GM23248 (cell line): ENCODE measurements around the gene DOCK6. TPM values are rescaled to one million over a fixed set of nuclear protein-coding genes. Genes with fewer than 3 reads are reported as not detected.

Source experiments
- DNase-seq: peaks from one replicate; pipeline ENCODE4 v3.0.0-alpha.2; 2015
- H2AFZ ChIP-seq: fragments of 200-600 bp; sonication (generic); 2 replicates; pipeline ENCODE4 v1.6.1; 2016; ENCODE audit warnings: antibody characterized with exemption
- H3F3A ChIP-seq: fragments of 200-600 bp; sonication (generic); 2 replicates; pipeline ENCODE4 v1.6.1; 2016; ENCODE audit warnings: mild to moderate bottlenecking, antibody characterized with exemption, mixed run types; ENCODE audit not compliant: insufficient read depth
- H3K27ac ChIP-seq: fragments of 200-600 bp; sonication (generic); 2 replicates; pipeline ENCODE4 v1.5.1; 2016; ENCODE audit warnings: mild to moderate bottlenecking
- H3K27me3 ChIP-seq: fragments of 200-600 bp; sonication (generic); replicated peaks from 2 replicates; pipeline ENCODE4 v1.6.1; 2016; ENCODE audit warnings: mild to moderate bottlenecking; ENCODE audit not compliant: insufficient read depth
- H3K36me3 ChIP-seq: fragments of 200-600 bp; sonication (generic); 2 replicates; pipeline ENCODE4 v1.6.1; 2016; ENCODE audit warnings: low read depth, mild to moderate bottlenecking
- H3K4me1 ChIP-seq: fragments of 200-600 bp; sonication (generic); 2 replicates; pipeline ENCODE4 v1.6.1; 2016; ENCODE audit warnings: mild to moderate bottlenecking; ENCODE audit not compliant: insufficient read depth
- H3K4me2 ChIP-seq: fragments of 200-600 bp; sonication (generic); one replicate; pipeline ENCODE4 v1.6.1; 2016; ENCODE audit warnings: mild to moderate bottlenecking; ENCODE audit not compliant: unreplicated experiment
- H3K4me3 ChIP-seq: fragments of 200-600 bp; sonication (generic); 2 replicates; pipeline ENCODE4 v1.5.1; 2016; ENCODE audit warnings: mild to moderate bottlenecking
- H3K79me2 ChIP-seq: fragments of 200-600 bp; sonication (generic); 2 replicates; pipeline ENCODE4 v1.6.1; 2016; ENCODE audit warnings: mild to moderate bottlenecking; ENCODE audit not compliant: insufficient read depth
- H3K9ac ChIP-seq: fragments of 200-600 bp; sonication (generic); 2 replicates; pipeline ENCODE4 v1.6.1; 2016; ENCODE audit warnings: mild to moderate bottlenecking
- H3K9me2 ChIP-seq: fragments of 200-600 bp; sonication (generic); 2 replicates; pipeline ENCODE4 v1.6.1; 2016; ENCODE audit warnings: mixed run types, mild to moderate bottlenecking, moderate library complexity; ENCODE audit not compliant: insufficient read depth
- H3K9me3 ChIP-seq: fragments of 200-600 bp; sonication (generic); one replicate; pipeline ENCODE4 v1.6.1; 2017; ENCODE audit warnings: low read depth
- H4K20me1 ChIP-seq: fragments of 200-600 bp; sonication (generic); 2 replicates; pipeline ENCODE4 v1.6.0; 2016; ENCODE audit not compliant: insufficient read depth
- EZH2 ChIP-seq: fragments of 200-600 bp; sonication (generic); IDR thresholded peaks from 2 replicates; pipeline ENCODE4 v1.6.1; 2018; ENCODE audit warnings: antibody characterized with exemption, mild to moderate bottlenecking; ENCODE audit not compliant: insufficient read depth, poor library complexity, severe bottlenecking
- EZH2phosphoT487 ChIP-seq: fragments of 200-600 bp; sonication (generic); IDR thresholded peaks from 2 replicates; pipeline ENCODE4 v1.6.1; 2018; ENCODE audit warnings: antibody characterized with exemption, moderate library complexity, mild to moderate bottlenecking, low read depth; ENCODE audit not compliant: insufficient read depth
- WGBS, 2 experiments: methylation state at CpG; one replicate each; pipeline ENCODE4 v1.1.6; 2015 to 2017; ENCODE audit warnings: low lambda C conversion rate in 2 of 2, low coverage in 1 of 2; ENCODE audit errors: missing lambda C conversion rate in 2 of 2; 5-methylcytosine and 5-hydroxymethylcytosine counted together
- in situ Hi-C: fragments of 300-500 bp; cut with MboI; formaldehyde crosslinking; loops from 2 replicates; pipeline ENCODE4 v1.15.0; 2020
- polyA plus RNA-seq: library from polyadenylated mRNA; unstranded; fragments of >200 nt; fragmentation: Nextera tagmentation; extraction: Ambion mirVana; gene quantifications from 2 replicates; pipeline ENCODE4 v1.2.1, GENCODE V29; 2016
- total RNA-seq: library from RNA; depleted of rRNA; stranded (reverse); fragments of >200 nt; shearing (Covaris generic); gene quantifications from 2 replicates; pipeline ENCODE4 v1.2.3, GENCODE V29; 2014

DOCK6 gene
- total and polyA plus RNA-seq, 2 experiments from 2014 or later = 10.7 to 11.8 TPM

DNA sequence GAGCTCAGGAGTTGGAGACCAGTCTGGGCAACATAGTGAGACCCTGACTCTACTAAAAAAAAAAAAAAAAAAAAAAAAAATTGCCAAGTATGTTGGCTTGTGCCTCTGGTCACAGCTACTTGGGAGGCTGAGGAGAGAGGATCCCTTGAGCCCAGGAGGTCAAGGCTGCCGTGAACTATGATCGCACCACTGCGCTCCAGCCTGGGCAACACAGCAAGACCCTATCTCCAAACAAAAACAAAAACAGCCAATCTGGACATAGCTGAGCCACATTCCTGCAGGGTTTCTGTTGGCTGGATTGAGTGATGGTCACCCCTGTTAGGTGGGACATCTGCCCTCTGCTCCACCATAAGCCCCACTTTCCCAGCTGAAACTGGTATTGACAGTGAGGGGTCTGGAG, 36.5 kb downstream of the DOCK6 start:
- H3K27me3 ChIP-seq = no peaks in the 10 kb centered on the region
- no peaks in the 10 kb centered on the region for H3K9me2 ChIP-seq
- no peaks in the 10 kb centered on the region for H3K4me1 ChIP-seq
- H3K27ac ChIP-seq = no peak overlapping the region
- no peaks in the 10 kb centered on the region for H3K9me3 ChIP-seq
- H3F3A ChIP-seq = no peaks in the 10 kb centered on the region
- in situ Hi-C loops = no loop called here
- H3K4me2 ChIP-seq = no peak overlapping the region
- no peak overlapping the region for H3K9ac ChIP-seq
- H3K4me3 ChIP-seq = no peak overlapping the region
- TF ChIP-seq EZH2phosphoT487 (no peak), EZH2 (no peak)
- H4K20me1 ChIP-seq = no peaks in the 10 kb centered on the region
- no peaks in the 10 kb centered on the region for H3K79me2 ChIP-seq
- 96 to 98% methylated on average over 3 of the region's 3 CpGs for WGBS, 2 experiments
- no peak overlapping the region for H2AFZ ChIP-seq
- peaks cover 15% of the 10 kb centered on the region; the same call in 1 of the 2 replicates for H3K36me3 ChIP-seq
- DNase-seq = no peak

DNA sequence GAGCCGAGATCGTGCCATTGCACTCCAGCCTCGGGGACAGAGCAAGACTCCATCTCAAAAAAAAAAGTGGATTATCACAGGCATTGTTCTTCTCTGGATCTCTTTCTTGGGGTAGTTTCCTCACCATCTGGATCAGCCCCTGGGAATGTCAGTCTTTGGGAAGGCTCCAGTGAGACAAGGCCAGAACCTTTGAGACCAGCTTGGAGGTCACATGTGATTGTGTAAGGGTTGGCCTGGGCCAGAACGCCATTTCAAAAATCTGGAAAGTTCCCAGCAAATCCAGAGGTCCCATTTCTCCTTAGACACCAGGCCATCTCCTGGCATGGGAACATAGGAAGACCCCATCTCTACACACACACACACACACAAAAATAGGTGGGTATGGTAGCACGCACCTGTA, 37.2 kb downstream of the DOCK6 start:
- peaks cover 15% of the 10 kb centered on the region; the same call in 1 of the 2 replicates for H3K36me3 ChIP-seq
- H3K79me2 ChIP-seq = no peaks in the 10 kb centered on the region
- H2AFZ ChIP-seq = no peak overlapping the region
- H3K27ac ChIP-seq = no peak overlapping the region
- no peaks in the 10 kb centered on the region for H3K27me3 ChIP-seq
- no peaks in the 10 kb centered on the region for H3F3A ChIP-seq
- no peak overlapping the region for H3K9ac ChIP-seq
- H3K4me1 ChIP-seq = no peaks in the 10 kb centered on the region
- DNase-seq = no peak
- H4K20me1 ChIP-seq = no peaks in the 10 kb centered on the region
- no peaks in the 10 kb centered on the region for H3K9me3 ChIP-seq
- no peaks in the 10 kb centered on the region for H3K9me2 ChIP-seq
- no peak overlapping the region for H3K4me2 ChIP-seq
- no peak overlapping the region for H3K4me3 ChIP-seq
- WGBS, 2 experiments = 81% methylated on average over 5 of the region's 5 CpGs
- no peak for TF ChIP-seq EZH2
- TF ChIP-seq EZH2phosphoT487 = no peak
- in situ Hi-C loops = no loop called here

DNA sequence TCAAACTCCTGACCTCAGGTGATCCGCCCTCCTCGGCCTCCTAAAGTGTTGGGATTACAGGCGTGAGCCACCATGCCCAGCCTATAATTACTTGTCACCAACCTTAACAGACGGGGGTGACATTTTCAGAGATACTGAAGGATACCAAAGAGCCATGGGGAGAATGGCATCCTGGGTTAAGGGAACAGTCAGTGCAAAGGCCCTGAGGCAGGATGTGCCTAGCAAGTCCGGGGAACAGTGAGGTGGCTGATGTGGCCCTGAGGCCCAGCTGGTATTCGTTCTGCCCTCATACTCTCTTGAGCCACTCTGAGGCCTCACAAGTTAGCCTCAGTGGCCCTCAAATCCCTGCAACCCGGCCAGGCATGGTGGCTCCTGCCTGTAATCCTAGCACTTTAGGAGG, 37.9 kb downstream of the DOCK6 start:
- Histone ChIP-seq H3K9me2 (no peaks in the 10 kb centered on the region), H2AFZ (no peak overlapping the region), H3K9ac (no peak overlapping the region), H3K4me2 (no peak overlapping the region), H3K27me3 (no peaks in the 10 kb centered on the region), H4K20me1 (no peaks in the 10 kb centered on the region), H3K27ac (no peak overlapping the region), H3K79me2 (no peaks in the 10 kb centered on the region), H3K9me3 (no peaks in the 10 kb centered on the region), H3K4me1 (no peaks in the 10 kb centered on the region), H3K4me3 (no peak overlapping the region), H3F3A (no peaks in the 10 kb centered on the region), H3K36me3 (peaks cover 15% of the 10 kb centered on the region; the same call in 1 of the 2 replicates)
- in situ Hi-C loops = no loop called here
- no peak for DNase-seq
- TF ChIP-seq EZH2phosphoT487 (no peak), EZH2 (no peak)
- WGBS, 2 experiments = 94 to 97% methylated on average over 7 of the region's 7 CpGs

DNA sequence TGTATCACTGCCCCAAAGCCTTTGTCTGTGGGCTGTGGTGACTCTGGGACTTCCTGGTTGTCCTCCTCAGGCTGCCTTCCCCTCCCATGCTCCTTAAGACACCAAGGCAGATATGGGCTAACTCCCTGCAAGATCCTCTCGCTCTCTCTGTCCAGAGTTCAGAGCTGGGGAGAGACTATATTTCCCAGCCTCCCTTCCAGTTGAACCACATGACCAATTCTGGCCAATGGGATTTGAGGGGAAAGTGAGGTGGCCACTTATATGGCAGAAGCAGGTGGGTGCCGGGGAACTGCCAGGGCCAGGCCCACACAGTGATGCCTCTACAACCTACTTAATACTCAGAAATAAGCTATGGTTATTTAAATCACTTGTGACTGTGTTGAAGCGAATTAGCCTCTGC, 39.1 kb downstream of the DOCK6 start:
- H2AFZ ChIP-seq = no peak overlapping the region
- H3K9me3 ChIP-seq = no peaks in the 10 kb centered on the region
- H3K4me3 ChIP-seq = no peak overlapping the region
- H3K27ac ChIP-seq = no peak overlapping the region
- no peaks in the 10 kb centered on the region for H3K4me1 ChIP-seq
- in situ Hi-C loops = no loop called here
- H4K20me1 ChIP-seq = no peaks in the 10 kb centered on the region
- 97 to 98% methylated on average over 3 of the region's 3 CpGs for WGBS, 2 experiments
- H3F3A ChIP-seq = no peaks in the 10 kb centered on the region
- H3K27me3 ChIP-seq = no peaks in the 10 kb centered on the region
- H3K9me2 ChIP-seq = no peaks in the 10 kb centered on the region
- H3K79me2 ChIP-seq = no peaks in the 10 kb centered on the region
- H3K36me3 ChIP-seq = peaks cover 15% of the 10 kb centered on the region; the same call in 1 of the 2 replicates
- H3K9ac ChIP-seq = no peak overlapping the region
- TF ChIP-seq EZH2phosphoT487 (no peak), EZH2 (no peak)
- H3K4me2 ChIP-seq = no peak overlapping the region
- DNase-seq = no peak

DNA sequence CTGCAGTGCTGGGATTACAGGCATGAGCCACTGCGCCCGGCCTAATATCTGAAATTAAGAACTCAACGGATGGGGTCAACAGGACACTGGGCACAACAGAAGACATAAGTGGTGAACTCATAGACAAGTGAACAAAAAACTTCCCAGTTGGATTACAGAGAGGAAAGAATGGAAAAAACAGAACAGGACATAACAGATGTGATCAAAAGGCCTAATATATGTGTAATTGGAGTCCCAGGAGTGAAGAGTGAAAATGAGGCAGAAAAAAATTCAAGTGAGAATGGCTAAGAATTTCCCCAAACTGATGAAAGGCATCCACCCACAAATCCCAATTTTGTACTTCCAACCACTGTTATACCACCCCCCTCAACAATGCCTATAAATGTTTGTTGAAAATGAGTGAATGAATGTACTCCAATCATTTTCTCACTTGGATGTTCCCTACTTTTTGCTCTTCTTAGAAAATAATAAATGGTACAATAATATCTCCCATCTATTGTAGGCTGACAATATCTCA, 41.2 kb downstream of the DOCK6 start:
- H3K4me2 ChIP-seq = no peak overlapping the region

More for the DNA sequence above, 41.2 kb downstream of the DOCK6 start:
- Histone ChIP-seq H3K4me3 (no peak overlapping the region), H3K9ac (no peak overlapping the region), H3K4me1 (no peaks in the 10 kb centered on the region), H4K20me1 (no peaks in the 10 kb centered on the region), H3K27ac (no peak overlapping the region), H3F3A (no peaks in the 10 kb centered on the region), H2AFZ (no peak overlapping the region), H3K79me2 (no peaks in the 10 kb centered on the region), H3K27me3 (no peaks in the 10 kb centered on the region), H3K9me3 (no peaks in the 10 kb centered on the region), H3K36me3 (peaks cover 15% of the 10 kb centered on the region; the same call in 1 of the 2 replicates), H3K9me2 (no peaks in the 10 kb centered on the region)
- TF ChIP-seq EZH2 (no peak), EZH2phosphoT487 (no peak)
- 100% methylated on average over 3 of the region's 3 CpGs for WGBS, 2 experiments
- in situ Hi-C loops = no loop called here
- DNase-seq = no peak
